DMS114 treated with DMSO at 0.1 percent for 48 hours (cell line): ENCODE results near the gene PRUNE2.

Source experiments
- DNase-seq: peaks from one replicate; lab custom pipeline; 2025; ENCODE audit not compliant: unreplicated experiment; lab: John Stamatoyannopoulos, UW

The PRUNE2 gene

GRCh38 chr9:76634356-76635054 is 271.4 kb downstream of the PRUNE2 start:
- no peak for DNase-seq

GRCh38 chr9:76630916-76631315 is 275.0 kb downstream of the PRUNE2 start:
- no peak for DNase-seq

GRCh38 chr9:76629205-76629990 is 276.5 kb downstream of the PRUNE2 start:
- no peak for DNase-seq

- DNase-seq = no peak
Measured at GRCh38 chr9:76628155-76628554, 277.8 kb downstream of the PRUNE2 start.

GRCh38 chr9:76626980-76627379 is 278.9 kb downstream of the PRUNE2 start:
- no peak for DNase-seq

- DNase-seq = no peak
Measured at GRCh38 chr9:76626141-76626540, 279.8 kb downstream of the PRUNE2 start.

GRCh38 chr9:76624391-76625048 is 281.4 kb downstream of the PRUNE2 start:
- DNase-seq = no peak

- no peak for DNase-seq
Measured at GRCh38 chr9:76620996-76621395, 284.9 kb downstream of the PRUNE2 start.

GRCh38 chr9:76620581-76620980 is 285.3 kb downstream of the PRUNE2 start:
- DNase-seq = no peak

GRCh38 chr9:76619640-76620039 is 286.3 kb downstream of the PRUNE2 start:
- no peak for DNase-seq

- DNase-seq = no peak
Measured at GRCh38 chr9:76619197-76619596, 286.7 kb downstream of the PRUNE2 start.

- no peak for DNase-seq
Measured at GRCh38 chr9:76618762-76619161, 287.2 kb downstream of the PRUNE2 start.

- no peak for DNase-seq
Measured at GRCh38 chr9:76617497-76618175, 288.3 kb downstream of the PRUNE2 start.

- DNase-seq = no peak
Measured at GRCh38 chr9:76616780-76617179, 289.1 kb downstream of the PRUNE2 start.

GRCh38 chr9:76615177-76615603 is 290.7 kb downstream of the PRUNE2 start:
- DNase-seq = no peak

- DNase-seq = no peak
Measured at GRCh38 chr9:76613974-76614373, 291.9 kb downstream of the PRUNE2 start.

GRCh38 chr9:76613150-76613781 is 292.6 kb downstream of the PRUNE2 start:
- DNase-seq = no peak

- DNase-seq = no peak
Measured at GRCh38 chr9:76610011-76610352, 295.9 kb downstream of the PRUNE2 start.

- no peak for DNase-seq
Measured at GRCh38 chr9:76609285-76610010, 296.5 kb downstream of the PRUNE2 start.

- no peak for DNase-seq
Measured at GRCh38 chr9:76608575-76609273, 297.2 kb downstream of the PRUNE2 start.
